SK-N-SH treated with all-trans-retinoic acid at 6 μM for 48 hours (cell line): Measurements from ENCODE around the gene TWSG1.

ENCODE experiments used
- ATAC-seq: fragments of 200-7000 bp; cut with Tn5 transposase; 3 replicates; pipeline ENCODE4 v1.9.1; 2020; ENCODE audit warnings: mild to moderate bottlenecking, moderate library complexity
- ARNTL ChIP-seq: fragments of 450-650 bp; formaldehyde crosslinking; IDR thresholded peaks from 2 replicates; pipeline ENCODE4 v1.5.0; 2020; ENCODE audit warnings: low read depth, mild to moderate bottlenecking, moderate library complexity, borderline replicate concordance
- BACH2 ChIP-seq: fragments of 250-450 bp; sonication (Bioruptor Pico); IDR thresholded peaks from 2 replicates; pipeline ENCODE4 v1.9.0; 2021; ENCODE audit warnings: mild to moderate bottlenecking, borderline replicate concordance
- CSDC2 ChIP-seq: fragments of 250-450 bp; sonication (Bioruptor Pico); IDR thresholded peaks from 2 replicates; pipeline ENCODE4 v1.5.0; 2020; ENCODE audit warnings: mild to moderate bottlenecking, moderate library complexity
- ESRRG ChIP-seq: fragments of 250-450 bp; sonication (Bioruptor Pico); IDR thresholded peaks from 2 replicates; pipeline ENCODE4 v1.6.1; 2021; ENCODE audit warnings: mild to moderate bottlenecking
- GLIS3 ChIP-seq: fragments of 250-450 bp; sonication (Bioruptor Pico); IDR thresholded peaks from 2 replicates; pipeline ENCODE4 v1.5.0; 2020; ENCODE audit warnings: mild to moderate bottlenecking, moderate library complexity
- ISL1 ChIP-seq: fragments of 250-450 bp; sonication (Bioruptor Pico); IDR thresholded peaks from 2 replicates; pipeline ENCODE4 v2.1.2; 2022; ENCODE audit warnings: mild to moderate bottlenecking, moderate library complexity
- OSR1 ChIP-seq: fragments of 250-450 bp; sonication (Bioruptor Pico); IDR thresholded peaks from 2 replicates; pipeline ENCODE4 v1.8.0; 2022; ENCODE audit warnings: moderate library complexity, mild to moderate bottlenecking, inconsistent platforms
- PPARA ChIP-seq: fragments of 250-450 bp; sonication (Bioruptor Pico); IDR thresholded peaks from 2 replicates; pipeline ENCODE4 v1.5.0; 2020; ENCODE audit warnings: mild to moderate bottlenecking, borderline replicate concordance
- RARB ChIP-seq: fragments of 250-450 bp; sonication (Bioruptor Pico); IDR thresholded peaks from 2 replicates; pipeline ENCODE4 v1.8.0; 2021; ENCODE audit warnings: mild to moderate bottlenecking, moderate library complexity
- SNAI2 ChIP-seq: fragments of 250-450 bp; sonication (Bioruptor Pico); IDR thresholded peaks from 2 replicates; pipeline ENCODE4 v1.5.0; 2020; ENCODE audit warnings: mild to moderate bottlenecking, moderate library complexity
- TCF4 ChIP-seq: fragments of 250-450 bp; sonication (Bioruptor Pico); IDR thresholded peaks from 2 replicates; pipeline ENCODE4 v1.8.0; 2021; ENCODE audit warnings: mild to moderate bottlenecking, moderate library complexity, borderline replicate concordance
- TOX ChIP-seq: fragments of 250-450 bp; sonication (Bioruptor Pico); IDR thresholded peaks from 2 replicates; pipeline ENCODE4 v1.8.0; 2021; ENCODE audit warnings: mild to moderate bottlenecking, moderate library complexity, borderline replicate concordance
- ZC3H10 ChIP-seq: fragments of 250-450 bp; sonication (Bioruptor Pico); IDR thresholded peaks from 2 replicates; pipeline ENCODE4 v1.5.1; 2021; ENCODE audit warnings: mild to moderate bottlenecking, moderate library complexity
- ZFP3 ChIP-seq: fragments of 250-450 bp; sonication (Bioruptor Pico); IDR thresholded peaks from 2 replicates; pipeline ENCODE4 v1.5.0; 2020; ENCODE audit warnings: mild to moderate bottlenecking, moderate library complexity
- ZFP30 ChIP-seq: fragments of 450-650 bp; formaldehyde crosslinking; IDR thresholded peaks from 2 replicates; pipeline ENCODE4 v1.5.0; 2022; ENCODE audit warnings: mild to moderate bottlenecking, moderate library complexity
- ZNF565 ChIP-seq: fragments of 450-650 bp; formaldehyde crosslinking; conservative IDR thresholded peaks from 2 replicates; pipeline ENCODE4 v1.5.0; 2020; ENCODE audit warnings: low read depth, mild to moderate bottlenecking, moderate library complexity
- ZNF70 ChIP-seq: fragments of 450-650 bp; formaldehyde crosslinking; IDR thresholded peaks from 2 replicates; pipeline ENCODE4 v1.5.0; 2020; ENCODE audit warnings: mild to moderate bottlenecking, moderate library complexity
- ZNF8 ChIP-seq: fragments of 450-650 bp; formaldehyde crosslinking; IDR thresholded peaks from 2 replicates; pipeline ENCODE4 v1.5.0; 2020; ENCODE audit warnings: mild to moderate bottlenecking, moderate library complexity
- TF ChIP-seq, protein P1 (sequence below): fragments of 250-450 bp; sonication (Bioruptor Pico); IDR thresholded peaks from 2 replicates; pipeline ENCODE4 v1.5.1; 2021; ENCODE audit warnings: mild to moderate bottlenecking, moderate library complexity
- TF ChIP-seq, protein P2 (sequence below): fragments of 250-450 bp; sonication (Bioruptor Pico); IDR thresholded peaks from 2 replicates; pipeline ENCODE4 v1.8.0; 2021; ENCODE audit warnings: low read depth, mild to moderate bottlenecking, moderate library complexity, borderline replicate concordance
- TF ChIP-seq, protein P3 (sequence below): fragments of 250-450 bp; sonication (Bioruptor Pico); IDR thresholded peaks from 2 replicates; pipeline ENCODE4 v1.5.1; 2020; ENCODE audit warnings: low read depth, mild to moderate bottlenecking, moderate library complexity
- TF ChIP-seq, protein P4 (sequence below): fragments of 250-450 bp; sonication (Bioruptor Pico); IDR thresholded peaks from 2 replicates; pipeline ENCODE4 v1.5.0; 2020; ENCODE audit warnings: mild to moderate bottlenecking, moderate library complexity

TWSG1 gene

DNA sequence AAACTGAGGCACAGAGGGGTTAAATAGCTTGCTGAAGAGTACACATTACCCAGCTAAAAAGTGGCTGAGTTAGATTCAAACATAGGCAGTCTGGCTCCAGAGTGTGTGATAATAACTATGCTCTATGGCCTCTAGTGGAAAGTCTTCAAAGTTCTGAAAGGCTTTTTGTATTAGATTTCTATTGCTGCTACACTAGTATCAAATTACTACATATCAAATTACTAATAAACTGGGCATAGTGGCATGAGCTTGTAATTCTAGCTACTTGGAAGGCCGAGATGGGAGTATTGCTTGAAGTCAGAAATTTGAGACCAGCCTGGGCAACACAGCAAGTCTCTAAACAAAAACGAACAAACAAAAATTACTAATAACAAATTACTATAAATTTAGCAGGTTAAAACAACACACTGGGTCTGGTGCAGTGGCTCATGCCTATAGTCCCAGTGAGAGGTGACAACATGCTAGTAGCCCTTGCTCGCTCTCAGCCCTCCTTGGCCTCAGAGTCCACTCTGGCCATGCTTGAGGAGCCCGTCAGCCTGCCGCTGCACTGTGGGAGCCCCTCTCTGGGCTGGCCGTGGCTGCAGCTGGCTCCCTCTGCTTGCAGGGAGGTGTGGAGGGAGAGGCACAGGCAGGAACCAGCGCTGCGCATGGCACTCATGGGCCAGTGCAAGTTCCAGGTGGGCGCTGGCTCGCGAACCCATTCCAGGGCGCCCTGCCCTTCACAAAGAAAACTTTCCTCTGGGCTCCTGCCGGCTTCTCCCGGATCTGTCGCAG is 38.2 kb upstream of the TWSG1 start:
- TF ChIP-seq GLIS3 (no peak), ZNF565 (no peak), ARNTL (CRISPR knock-in tag) (no peak), RARB (no peak), CSDC2 (CRISPR knock-in tag) (no peak), ESRRG (CRISPR knock-in tag) (no peak), TOX (CRISPR knock-in tag) (no peak), ZNF8 (no peak), ZFP30 (no peak), ISL1 (no peak), ZFP3 (CRISPR knock-in tag) (no peak), OSR1 (CRISPR knock-in tag) (no peak), ZNF70 (CRISPR knock-in tag) (no peak), ZC3H10 (CRISPR knock-in tag) (no peak), PPARA (CRISPR knock-in tag) (no peak), BACH2 (no peak)
- TF ChIP-seq, protein P1, sequence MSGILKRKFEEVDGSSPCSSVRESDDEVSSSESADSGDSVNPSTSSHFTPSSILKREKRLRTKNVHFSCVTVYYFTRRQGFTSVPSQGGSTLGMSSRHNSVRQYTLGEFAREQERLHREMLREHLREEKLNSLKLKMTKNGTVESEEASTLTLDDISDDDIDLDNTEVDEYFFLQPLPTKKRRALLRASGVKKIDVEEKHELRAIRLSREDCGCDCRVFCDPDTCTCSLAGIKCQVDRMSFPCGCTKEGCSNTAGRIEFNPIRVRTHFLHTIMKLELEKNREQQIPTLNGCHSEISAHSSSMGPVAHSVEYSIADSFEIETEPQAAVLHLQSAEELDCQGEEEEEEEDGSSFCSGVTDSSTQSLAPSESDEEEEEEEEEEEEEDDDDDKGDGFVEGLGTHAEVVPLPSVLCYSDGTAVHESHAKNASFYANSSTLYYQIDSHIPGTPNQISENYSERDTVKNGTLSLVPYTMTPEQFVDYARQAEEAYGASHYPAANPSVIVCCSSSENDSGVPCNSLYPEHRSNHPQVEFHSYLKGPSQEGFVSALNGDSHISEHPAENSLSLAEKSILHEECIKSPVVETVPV (CRISPR knock-in tag), result no peak
- TF ChIP-seq, protein P2, sequence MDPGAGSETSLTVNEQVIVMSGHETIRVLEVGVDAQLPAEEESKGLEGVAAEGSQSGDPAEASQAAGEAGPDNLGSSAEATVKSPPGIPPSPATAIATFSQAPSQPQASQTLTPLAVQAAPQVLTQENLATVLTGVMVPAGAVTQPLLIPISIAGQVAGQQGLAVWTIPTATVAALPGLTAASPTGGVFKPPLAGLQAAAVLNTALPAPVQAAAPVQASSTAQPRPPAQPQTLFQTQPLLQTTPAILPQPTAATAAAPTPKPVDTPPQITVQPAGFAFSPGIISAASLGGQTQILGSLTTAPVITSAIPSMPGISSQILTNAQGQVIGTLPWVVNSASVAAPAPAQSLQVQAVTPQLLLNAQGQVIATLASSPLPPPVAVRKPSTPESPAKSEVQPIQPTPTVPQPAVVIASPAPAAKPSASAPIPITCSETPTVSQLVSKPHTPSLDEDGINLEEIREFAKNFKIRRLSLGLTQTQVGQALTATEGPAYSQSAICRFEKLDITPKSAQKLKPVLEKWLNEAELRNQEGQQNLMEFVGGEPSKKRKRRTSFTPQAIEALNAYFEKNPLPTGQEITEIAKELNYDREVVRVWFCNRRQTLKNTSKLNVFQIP (CRISPR knock-in tag), result no peak
- TF ChIP-seq, protein P3, sequence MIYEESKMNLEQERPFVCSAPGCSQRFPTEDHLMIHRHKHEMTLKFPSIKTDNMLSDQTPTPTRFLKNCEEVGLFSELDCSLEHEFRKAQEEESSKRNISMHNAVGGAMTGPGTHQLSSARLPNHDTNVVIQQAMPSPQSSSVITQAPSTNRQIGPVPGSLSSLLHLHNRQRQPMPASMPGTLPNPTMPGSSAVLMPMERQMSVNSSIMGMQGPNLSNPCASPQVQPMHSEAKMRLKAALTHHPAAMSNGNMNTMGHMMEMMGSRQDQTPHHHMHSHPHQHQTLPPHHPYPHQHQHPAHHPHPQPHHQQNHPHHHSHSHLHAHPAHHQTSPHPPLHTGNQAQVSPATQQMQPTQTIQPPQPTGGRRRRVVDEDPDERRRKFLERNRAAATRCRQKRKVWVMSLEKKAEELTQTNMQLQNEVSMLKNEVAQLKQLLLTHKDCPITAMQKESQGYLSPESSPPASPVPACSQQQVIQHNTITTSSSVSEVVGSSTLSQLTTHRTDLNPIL (CRISPR knock-in tag), result no peak
- TF ChIP-seq, protein P4, sequence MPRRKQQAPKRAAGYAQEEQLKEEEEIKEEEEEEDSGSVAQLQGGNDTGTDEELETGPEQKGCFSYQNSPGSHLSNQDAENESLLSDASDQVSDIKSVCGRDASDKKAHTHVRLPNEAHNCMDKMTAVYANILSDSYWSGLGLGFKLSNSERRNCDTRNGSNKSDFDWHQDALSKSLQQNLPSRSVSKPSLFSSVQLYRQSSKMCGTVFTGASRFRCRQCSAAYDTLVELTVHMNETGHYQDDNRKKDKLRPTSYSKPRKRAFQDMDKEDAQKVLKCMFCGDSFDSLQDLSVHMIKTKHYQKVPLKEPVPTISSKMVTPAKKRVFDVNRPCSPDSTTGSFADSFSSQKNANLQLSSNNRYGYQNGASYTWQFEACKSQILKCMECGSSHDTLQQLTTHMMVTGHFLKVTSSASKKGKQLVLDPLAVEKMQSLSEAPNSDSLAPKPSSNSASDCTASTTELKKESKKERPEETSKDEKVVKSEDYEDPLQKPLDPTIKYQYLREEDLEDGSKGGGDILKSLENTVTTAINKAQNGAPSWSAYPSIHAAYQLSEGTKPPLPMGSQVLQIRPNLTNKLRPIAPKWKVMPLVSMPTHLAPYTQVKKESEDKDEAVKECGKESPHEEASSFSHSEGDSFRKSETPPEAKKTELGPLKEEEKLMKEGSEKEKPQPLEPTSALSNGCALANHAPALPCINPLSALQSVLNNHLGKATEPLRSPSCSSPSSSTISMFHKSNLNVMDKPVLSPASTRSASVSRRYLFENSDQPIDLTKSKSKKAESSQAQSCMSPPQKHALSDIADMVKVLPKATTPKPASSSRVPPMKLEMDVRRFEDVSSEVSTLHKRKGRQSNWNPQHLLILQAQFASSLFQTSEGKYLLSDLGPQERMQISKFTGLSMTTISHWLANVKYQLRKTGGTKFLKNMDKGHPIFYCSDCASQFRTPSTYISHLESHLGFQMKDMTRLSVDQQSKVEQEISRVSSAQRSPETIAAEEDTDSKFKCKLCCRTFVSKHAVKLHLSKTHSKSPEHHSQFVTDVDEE (CRISPR knock-in tag), result no peak
- peak; percentile 41; the same call in 1 of the 3 replicates for ATAC-seq

DNA sequence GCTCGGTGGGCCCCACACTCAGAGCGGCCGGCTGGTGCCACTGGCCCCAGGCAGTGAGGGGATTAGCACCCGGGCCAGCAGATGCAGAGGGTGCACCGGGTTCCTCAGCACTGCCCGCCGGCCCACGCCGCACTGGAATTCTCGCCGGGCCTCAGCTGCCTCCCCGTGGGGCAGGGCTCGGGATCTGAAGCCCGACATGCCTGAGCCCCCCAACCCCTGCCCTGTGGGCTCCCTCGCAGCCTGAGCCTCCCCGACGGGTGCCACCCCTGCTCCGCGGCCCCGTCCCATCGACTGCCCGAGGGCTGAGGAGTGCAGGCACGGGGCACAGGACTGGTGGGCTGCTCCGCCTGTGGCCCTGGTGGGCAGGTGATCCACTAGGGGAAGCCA is 37.6 kb upstream of the TWSG1 start:
- no peak for TF ChIP-seq RARB
- TF ChIP-seq ZNF8, result no peak
- no peak for TF ChIP-seq ZFP3 (CRISPR knock-in tag)
- no peak for TF ChIP-seq ESRRG (CRISPR knock-in tag)
- no peak for TF ChIP-seq ISL1
- TF ChIP-seq, protein P3 (CRISPR knock-in tag), result no peak
- no peak for TF ChIP-seq SNAI2 (CRISPR knock-in tag)
- TF ChIP-seq ZFP30, result no peak
- no peak for TF ChIP-seq OSR1 (CRISPR knock-in tag)
- no peak for TF ChIP-seq ZNF565
- TF ChIP-seq, protein P2 (CRISPR knock-in tag), result no peak
- no peak for TF ChIP-seq PPARA (CRISPR knock-in tag)
- no peak for TF ChIP-seq CSDC2 (CRISPR knock-in tag)
- TF ChIP-seq TCF4 (CRISPR knock-in tag), result no peak
- no peak for TF ChIP-seq ZNF70 (CRISPR knock-in tag)
- TF ChIP-seq ARNTL (CRISPR knock-in tag), result no peak
- TF ChIP-seq, protein P4 (CRISPR knock-in tag), result no peak
- no peak for TF ChIP-seq TOX (CRISPR knock-in tag)
- TF ChIP-seq, all 23 proteins: peak for 0
- no peak for ATAC-seq
